Activated CD4-positive, alpha-beta T cell treated with anti-CD3 and anti-CD28 coated beads for 1 hour (primary cell): ENCODE measurements around the gene TNFRSF6B.

Experiments used
- DNase-seq: peaks from one replicate; pipeline ENCODE4 v3.0.0-alpha.2; 2020

Gene TNFRSF6B

DNA sequence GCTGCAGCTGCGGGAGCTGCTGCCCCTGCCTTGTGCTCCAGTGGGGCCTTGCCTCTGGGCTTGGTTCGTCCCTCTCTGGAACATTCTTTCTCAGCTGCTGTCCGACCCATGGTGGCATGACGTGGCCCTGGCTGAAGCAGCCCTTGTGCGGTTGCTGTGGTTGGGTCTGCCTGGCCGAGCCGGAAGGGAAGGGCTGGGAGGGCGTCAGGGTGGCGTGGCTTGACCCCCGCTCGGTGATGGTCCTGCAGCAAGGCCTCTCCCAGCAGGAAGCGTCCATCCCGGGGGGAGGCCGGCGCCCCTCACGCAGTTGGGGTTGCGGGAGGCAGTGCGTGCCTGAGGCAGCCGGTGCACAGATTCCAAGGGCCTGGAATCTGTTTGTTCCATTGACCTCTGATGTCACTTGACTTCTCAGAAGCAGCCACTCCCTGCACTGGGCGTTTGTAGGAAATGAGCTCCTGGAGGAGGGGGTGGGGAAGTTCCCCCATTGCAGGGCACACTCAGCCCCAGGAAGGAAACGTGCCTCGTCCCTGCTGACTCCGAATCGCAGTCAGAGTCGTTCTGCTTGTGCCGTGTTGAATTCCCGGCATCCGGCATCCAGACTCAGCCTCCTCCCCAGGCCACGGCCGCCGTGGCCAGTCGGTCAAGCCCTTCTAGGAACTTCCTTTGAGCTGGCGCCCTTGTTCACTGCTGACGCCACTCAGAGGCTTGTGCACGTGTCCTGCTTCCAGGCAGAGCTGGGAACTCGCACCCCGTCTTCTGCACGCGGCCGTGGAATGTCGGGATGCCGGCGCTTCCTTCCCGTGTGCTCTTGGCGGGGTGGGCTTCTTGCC lies 9.7 kb upstream of the TNFRSF6B start:
- DNase-seq, result no peak

GRCh38 chr20:63687419-63688178 lies 8.9 kb upstream of the TNFRSF6B start:
- DNase-seq, result no peak

DNA sequence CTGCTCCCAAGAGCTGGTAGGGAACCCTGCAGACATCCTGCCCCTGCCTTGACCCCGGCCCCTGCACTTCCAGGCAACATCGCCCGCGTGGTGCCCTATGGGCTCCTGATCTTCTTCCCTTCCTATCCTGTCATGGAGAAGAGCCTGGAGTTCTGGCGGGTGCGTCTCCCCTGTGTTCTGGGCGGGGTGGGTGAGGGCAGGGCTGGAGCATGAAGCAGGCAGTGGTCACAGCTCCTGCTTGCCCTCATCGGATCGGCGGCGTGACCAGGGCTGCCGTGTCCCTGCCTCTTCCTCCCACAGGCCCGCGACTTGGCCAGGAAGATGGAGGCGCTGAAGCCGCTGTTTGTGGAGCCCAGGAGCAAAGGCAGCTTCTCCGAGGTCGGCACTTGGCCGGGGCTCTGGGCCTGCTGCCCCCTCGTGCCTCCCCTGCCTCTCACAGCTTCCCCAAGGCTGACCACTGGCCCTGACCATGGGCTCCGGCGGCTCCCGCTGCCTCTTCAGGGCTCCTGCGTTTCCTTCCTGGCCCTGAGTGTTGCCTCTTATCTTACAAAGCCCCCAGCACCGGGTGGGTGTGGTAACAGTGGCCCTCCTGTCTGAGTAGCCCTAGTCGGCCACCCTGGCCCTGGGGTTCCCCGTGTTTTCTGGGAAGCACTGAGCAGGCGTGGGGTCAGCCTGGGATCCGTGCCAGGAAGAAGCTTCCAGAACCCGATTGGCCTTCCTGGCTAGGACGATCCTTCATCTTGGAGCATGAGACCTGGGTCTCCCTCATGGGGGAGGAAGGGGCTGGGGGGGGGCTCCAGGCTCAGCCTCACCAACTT lies 8.0 kb upstream of the TNFRSF6B start:
- DNase-seq, result no peak

DNA sequence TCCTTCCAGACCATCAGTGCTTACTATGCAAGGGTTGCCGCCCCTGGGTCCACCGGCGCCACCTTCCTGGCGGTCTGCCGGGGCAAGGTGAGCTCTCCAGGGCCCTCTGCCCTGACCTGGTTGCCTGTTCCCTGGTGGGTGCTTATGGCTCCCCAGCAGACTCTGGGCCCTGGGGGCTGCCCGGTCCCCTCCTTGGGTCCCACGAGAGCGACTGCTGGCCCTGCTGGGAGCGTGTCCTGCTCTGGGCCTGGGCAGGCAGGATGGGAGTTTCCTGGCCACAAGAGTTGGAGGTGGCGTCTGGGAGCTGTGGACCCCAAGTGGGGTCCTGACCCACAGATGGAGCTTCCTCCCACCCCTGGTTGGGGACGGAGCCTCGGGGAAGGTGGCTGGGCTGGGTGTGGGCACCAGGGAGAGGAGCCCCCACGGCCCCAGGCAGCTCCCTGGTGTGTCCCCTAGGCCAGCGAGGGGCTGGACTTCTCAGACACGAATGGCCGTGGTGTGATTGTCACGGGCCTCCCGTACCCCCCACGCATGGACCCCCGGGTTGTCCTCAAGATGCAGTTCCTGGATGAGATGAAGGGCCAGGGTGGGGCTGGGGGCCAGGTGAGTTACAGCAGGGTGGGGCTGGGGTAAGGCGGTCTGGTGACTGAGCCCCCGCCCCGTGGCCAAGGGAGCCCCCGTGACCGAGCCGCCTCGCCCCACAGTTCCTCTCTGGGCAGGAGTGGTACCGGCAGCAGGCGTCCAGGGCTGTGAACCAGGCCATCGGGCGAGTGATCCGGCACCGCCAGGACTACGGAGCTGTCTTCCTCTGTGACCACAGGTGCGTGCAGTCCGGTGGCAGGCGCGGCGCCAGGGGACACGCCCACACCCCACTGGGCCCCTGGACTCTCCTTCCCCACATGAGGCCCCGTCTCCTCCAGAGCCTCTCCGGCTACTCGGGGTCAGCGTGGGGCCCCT lies 7.1 kb upstream of the TNFRSF6B start:
- no peak for DNase-seq

DNA sequence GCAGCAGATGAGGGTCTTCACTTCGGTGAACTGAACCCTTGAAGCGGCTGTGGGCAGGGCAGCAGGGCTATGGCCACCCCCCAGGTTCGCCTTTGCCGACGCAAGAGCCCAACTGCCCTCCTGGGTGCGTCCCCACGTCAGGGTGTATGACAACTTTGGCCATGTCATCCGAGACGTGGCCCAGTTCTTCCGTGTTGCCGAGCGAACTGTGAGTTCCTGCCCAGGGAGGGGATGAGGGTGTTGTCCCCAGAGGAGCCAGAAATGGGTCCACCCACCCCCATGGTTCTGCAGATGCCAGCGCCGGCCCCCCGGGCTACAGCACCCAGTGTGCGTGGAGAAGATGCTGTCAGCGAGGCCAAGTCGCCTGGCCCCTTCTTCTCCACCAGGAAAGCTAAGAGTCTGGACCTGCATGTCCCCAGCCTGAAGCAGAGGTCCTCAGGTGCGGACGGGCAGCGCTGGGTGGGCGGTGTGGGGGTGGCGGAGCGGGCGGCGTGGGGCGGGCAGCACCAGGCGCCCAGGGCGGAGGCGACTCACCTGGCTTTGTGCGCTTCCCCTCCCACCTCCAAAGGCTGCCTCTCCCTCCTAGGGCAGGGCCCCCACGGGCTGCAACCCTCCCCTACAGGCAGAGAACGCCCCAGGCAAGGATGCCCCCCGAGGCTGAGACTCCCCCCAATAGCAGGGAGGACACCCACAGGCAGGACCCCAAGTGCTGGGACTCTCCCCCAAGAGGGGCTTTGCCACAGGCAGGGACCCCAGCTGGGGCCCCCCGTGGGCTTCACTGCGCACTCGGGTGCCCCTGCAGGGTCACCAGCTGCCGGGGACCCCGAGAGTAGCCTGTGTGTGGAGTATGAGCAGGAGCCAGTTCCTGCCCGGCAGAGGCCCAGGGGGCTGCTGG lies 6.2 kb upstream of the TNFRSF6B start:
- no peak for DNase-seq

GRCh38 chr20:63690898-63691710 lies 5.3 kb upstream of the TNFRSF6B start:
- DNase-seq, result no peak

- no peak for DNase-seq
Observed at GRCh38 chr20:63691711-63692435, 4.6 kb upstream of the TNFRSF6B start.

- no peak for DNase-seq
Observed at GRCh38 chr20:63692436-63693082, 3.9 kb upstream of the TNFRSF6B start.

DNA sequence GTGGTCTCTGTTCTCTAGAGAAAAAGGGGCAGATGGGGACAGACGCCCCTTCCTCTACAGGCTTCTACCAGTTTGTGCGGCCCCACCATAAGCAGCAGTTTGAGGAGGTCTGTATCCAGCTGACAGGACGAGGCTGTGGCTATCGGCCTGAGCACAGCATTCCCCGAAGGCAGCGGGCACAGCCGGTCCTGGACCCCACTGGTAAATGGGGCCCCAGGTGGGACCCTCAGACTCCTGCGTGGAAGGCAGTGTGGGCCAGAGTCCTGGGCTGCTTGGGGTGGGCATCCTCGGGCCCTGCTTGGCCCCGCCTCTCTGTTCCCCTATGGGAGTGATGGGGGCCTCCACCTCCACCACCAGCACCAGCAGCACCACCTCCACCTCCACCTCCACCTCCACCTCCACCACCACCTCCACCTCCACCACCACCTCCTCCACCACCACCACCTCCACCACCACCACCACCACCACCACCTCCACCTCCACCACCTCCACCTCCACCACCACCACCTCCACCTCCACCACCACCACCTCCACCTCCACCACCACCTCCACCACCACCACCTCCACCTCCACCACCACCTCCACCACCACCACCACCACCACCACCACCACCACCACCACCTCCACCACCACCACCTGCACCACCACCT lies 3.2 kb upstream of the TNFRSF6B start:
- DNase-seq, result no peak

DNA sequence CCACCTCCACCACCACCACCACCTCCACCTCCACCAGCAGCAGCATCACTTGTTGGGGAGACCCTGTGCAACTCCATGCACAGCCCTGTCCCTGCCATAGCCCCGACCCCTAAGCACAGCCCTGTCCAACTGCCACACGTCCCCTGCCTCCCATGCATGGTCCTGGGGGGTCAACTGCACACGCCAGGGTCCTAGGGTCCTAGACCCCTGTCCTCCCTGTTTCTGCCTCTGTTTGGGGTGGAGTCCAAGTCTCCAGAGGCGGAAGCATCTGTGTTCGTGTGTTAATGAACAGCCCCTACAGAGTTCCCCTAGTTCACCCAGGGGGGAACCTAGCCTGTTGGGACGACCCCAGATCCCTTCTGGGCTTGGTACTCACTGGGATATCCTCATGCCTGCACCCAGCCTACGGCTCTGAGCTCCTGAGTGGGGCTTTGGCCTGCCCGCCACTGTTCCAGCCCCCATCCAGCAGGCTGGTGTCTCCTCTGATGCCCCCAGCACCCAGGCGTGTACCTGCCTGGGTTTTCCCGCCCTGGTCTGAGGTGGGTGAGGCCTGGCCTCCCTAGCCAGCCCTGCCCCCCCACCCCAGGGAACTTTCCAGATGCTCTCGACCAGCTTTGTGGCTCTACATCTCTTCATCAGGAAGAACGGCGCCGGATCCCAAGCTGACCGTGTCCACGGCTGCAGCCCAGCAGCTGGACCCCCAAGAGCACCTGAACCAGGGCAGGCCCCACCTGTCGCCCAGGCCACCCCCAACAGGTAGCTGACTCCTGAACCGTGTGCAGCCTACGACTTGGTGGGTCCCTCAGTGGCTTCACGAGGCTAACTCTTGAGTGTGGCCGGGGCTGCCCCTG lies 2.5 kb upstream of the TNFRSF6B start:
- DNase-seq, result no peak

DNA sequence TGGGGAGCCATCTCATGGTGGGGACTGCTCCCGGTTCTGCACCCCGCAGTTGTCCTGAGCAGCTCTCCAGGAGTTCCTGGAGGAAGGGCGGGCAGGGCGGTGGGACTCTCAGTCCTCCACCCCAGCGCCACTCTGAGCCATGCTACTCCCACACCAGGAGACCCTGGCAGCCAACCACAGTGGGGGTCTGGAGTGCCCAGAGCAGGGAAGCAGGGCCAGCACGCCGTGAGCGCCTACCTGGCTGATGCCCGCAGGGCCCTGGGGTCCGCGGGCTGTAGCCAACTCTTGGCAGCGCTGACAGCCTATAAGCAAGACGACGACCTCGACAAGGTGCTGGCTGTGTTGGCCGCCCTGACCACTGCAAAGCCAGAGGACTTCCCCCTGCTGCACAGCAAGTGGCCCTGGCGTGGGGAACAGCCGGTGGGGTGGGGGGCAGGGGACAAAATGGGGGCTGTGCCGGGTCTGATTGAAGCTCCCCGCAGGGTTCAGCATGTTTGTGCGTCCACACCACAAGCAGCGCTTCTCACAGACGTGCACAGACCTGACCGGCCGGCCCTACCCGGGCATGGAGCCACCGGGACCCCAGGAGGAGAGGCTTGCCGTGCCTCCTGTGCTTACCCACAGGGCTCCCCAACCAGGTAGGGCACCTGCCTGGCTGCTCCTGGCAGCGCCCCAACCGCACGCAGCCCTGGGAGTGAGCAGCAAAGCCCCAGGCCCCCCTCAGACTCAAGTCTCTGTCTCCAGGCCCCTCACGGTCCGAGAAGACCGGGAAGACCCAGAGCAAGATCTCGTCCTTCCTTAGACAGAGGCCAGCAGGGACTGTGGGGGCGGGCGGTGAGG lies 1.6 kb upstream of the TNFRSF6B start:
- DNase-seq, result no peak

DNA sequence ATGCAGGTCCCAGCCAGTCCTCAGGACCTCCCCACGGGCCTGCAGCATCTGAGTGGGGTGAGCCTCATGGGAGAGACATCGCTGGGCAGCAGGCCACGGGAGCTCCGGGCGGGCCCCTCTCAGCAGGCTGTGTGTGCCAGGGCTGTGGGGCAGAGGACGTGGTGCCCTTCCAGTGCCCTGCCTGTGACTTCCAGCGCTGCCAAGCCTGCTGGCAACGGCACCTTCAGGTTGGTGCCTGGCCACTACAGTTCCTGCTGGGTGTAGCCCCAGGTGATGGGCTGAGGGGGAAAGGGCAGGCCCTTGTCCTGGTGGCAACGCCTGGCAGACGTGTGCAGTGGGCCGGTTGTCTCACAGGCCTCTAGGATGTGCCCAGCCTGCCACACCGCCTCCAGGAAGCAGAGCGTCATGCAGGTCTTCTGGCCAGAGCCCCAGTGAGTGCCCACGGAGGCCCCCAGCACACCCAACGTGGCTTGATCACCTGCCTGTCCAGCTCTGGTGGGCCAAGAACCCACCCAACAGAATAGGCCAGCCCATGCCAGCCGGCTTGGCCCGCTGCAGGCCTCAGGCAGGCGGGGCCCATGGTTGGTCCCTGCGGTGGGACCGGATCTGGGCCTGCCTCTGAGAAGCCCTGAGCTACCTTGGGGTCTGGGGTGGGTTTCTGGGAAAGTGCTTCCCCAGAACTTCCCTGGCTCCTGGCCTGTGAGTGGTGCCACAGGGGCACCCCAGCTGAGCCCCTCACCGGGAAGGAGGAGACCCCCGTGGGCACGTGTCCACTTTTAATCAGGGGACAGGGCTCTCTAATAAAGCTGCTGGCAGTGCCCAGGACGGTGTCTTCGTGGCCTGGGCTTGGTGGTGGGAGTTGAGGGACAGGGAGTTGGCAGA lies 787 bp upstream of the TNFRSF6B start:
- no peak for DNase-seq

GRCh38 chr20:63696306-63696627 lies 185 bp upstream of the TNFRSF6B start:
- no peak for DNase-seq

DNA sequence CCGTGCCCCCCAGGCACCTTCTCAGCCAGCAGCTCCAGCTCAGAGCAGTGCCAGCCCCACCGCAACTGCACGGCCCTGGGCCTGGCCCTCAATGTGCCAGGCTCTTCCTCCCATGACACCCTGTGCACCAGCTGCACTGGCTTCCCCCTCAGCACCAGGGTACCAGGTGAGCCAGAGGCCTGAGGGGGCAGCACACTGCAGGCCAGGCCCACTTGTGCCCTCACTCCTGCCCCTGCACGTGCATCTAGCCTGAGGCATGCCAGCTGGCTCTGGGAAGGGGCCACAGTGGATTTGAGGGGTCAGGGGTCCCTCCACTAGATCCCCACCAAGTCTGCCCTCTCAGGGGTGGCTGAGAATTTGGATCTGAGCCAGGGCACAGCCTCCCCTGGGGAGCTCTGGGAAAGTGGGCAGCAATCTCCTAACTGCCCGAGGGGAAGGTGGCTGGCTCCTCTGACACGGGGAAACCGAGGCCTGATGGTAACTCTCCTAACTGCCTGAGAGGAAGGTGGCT lies 960 bp downstream of the TNFRSF6B start:
- DNase-seq, result no peak

- DNase-seq, result no peak
Observed at GRCh38 chr20:63697868-63698545, 1.6 kb downstream of the TNFRSF6B start.
